ENCODE data around the gene CRYBG2. TPM values are rescaled to one million over a fixed set of nuclear protein-coding genes. Genes with fewer than 3 reads are reported as not detected.
"Not testable (repeated sequence)": the region's sequence is repeated elsewhere in the genome, so short reads cannot be mapped to it uniquely, and the experiment has no call there.

The CRYBG2 gene
- total RNA-seq, 1 donor from 2014 or later, result 2.8 TPM

DNA sequence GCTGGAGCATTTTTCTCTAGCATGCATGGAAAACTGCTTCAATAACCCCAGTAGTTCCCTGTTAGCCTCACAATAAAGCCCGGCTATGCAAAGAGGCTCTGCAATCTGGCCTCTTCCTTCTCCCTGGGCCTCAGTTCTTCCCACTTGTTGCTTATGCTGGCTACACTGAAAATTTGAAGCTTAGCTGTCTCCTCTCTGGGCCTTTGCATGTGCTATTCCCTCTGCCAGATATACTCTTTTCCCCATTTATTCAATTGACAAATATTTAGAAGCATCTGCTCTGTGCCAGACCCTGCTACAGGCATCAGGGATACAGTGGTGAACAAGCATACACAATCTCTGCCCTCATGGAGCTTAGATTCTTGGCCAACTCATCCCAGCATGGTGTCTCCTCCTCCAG is 15.3 kb downstream of the CRYBG2 start:
- DNase-seq (ENCODE audit: low read depth), result no peak
- no peak overlapping the region for H3K4me3 ChIP-seq (ENCODE audit: low read depth, low read length)
- TF ChIP-seq, protein P1, sequence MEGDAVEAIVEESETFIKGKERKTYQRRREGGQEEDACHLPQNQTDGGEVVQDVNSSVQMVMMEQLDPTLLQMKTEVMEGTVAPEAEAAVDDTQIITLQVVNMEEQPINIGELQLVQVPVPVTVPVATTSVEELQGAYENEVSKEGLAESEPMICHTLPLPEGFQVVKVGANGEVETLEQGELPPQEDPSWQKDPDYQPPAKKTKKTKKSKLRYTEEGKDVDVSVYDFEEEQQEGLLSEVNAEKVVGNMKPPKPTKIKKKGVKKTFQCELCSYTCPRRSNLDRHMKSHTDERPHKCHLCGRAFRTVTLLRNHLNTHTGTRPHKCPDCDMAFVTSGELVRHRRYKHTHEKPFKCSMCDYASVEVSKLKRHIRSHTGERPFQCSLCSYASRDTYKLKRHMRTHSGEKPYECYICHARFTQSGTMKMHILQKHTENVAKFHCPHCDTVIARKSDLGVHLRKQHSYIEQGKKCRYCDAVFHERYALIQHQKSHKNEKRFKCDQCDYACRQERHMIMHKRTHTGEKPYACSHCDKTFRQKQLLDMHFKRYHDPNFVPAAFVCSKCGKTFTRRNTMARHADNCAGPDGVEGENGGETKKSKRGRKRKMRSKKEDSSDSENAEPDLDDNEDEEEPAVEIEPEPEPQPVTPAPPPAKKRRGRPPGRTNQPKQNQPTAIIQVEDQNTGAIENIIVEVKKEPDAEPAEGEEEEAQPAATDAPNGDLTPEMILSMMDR (conservative IDR thresholded peaks at IDR 0.05; ENCODE audit: low read depth, low read length), result no peak

DNA sequence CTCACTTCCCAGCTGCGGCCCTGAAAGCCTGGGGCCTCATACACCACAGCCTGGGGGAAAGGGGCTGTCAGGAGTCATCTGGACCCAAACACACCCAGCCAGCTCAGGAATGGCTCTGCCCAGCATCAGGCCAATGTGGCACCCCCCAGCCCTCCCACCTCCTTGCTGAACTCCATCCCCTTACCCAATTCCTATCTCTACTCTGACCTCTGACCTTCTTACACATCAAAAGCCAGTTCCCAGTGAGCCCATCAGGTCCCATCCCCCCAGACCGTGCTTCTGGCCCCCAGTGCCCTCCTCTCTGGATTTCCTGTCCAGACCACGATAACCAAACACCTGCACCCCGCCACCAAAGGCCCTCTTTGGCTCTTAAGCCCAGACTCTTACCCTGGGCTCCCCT is 16.3 kb downstream of the CRYBG2 start:
- DNase-seq (ENCODE audit: low read depth), result no peak
- TF ChIP-seq, protein P1 (conservative IDR thresholded peaks at IDR 0.05; ENCODE audit: low read depth, low read length), result no peak
- no peak overlapping the region for H3K4me3 ChIP-seq (ENCODE audit: low read depth, low read length)

DNA sequence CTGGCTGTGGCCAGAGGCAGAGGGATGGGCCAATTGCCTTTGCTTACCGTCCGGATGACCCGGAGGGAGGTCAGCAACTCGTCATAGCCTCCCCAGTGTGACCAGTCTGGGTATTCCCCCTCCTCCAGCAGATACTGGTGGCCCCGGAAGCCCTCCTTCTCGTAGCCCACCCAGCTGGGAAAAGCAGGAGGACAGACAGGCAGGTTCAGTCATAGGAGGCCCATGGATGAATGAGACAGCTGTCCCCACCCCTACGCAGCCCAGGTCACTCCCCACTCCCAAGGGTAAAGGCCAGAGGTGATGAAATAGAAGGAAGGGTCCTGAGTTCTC is 16.8 kb downstream of the CRYBG2 start:
- DNase-seq (ENCODE audit: low read depth), result no peak
- no peak overlapping the region for H3K4me3 ChIP-seq (ENCODE audit: low read depth, low read length)
- TF ChIP-seq, protein P1 (conservative IDR thresholded peaks at IDR 0.05; ENCODE audit: low read depth, low read length), result no peak

DNA sequence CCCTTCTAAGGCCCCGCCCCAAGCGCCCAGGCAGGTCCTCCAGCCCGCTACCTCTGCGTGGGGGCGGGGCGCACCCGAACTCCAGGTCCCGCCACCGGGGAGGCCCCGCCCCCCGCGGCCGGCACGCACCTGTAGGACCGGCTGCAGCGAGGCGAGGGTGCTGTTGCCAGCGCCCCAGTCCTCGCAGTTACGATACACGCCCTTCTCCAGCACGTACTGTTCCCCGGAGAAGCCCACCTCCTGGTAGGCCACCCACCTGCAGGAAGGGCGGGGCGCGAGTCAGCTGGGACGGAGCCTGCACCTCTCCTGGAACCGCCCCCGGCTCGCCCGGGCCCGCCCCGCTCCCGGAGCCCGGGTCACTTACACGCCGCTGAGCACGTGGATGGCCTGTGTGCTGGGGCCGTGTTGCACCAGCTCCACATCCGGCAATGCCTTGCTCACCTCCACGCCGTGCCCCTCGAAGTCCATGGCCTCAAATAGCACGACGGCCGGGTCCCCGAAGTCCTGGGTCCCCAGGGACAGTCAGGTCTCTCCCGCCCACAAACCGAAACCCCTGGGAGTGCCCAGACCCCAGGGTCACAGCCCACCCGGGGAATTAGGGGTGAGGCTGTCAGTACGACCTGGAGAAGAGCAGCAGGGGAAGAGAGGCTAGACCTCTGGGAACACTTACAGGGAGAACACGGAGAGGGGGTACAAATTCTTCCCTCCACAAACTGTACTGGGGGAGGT is 17.3 kb downstream of the CRYBG2 start:
- peak overlapping the region; percentile 65 for H3K4me3 ChIP-seq (ENCODE audit: low read depth, low read length)
- no peak for DNase-seq (ENCODE audit: low read depth)
- TF ChIP-seq, protein P1 (conservative IDR thresholded peaks at IDR 0.05; ENCODE audit: low read depth, low read length), result no peak

DNA sequence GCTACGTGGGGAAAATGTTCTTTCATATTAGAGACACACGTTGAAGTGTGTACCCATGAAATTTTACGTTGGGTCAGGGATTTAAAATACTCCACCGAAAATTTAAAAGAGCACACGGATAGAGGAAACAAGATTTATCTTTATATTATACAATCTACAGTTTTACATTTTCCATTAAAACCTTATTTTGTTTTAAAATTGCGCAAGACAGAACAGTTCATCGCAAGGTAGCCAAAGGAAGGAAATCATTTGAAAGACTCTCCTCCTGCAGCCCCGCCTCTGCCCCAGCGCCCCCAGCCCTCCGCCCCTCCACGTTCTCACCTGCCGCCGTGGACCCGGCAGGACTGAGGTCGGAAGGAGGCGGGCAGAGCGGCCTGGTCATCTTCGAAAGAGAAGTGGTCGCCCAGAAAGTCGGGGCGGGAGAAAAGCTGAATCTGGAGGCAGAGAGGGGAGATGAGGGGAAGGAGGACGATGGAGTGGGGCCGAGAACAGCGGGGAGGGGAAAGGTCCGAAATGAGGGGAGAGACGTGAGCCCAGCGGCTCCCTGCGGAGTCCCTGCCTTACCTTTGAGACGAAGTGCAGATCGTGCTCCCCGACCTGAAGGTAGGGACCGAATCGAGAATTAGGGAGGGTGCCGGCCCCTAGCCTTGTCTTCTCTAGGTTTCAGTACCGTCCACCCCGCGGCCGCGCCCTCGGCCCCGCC is 18.0 kb downstream of the CRYBG2 start:
- TF ChIP-seq, protein P1 (conservative IDR thresholded peaks at IDR 0.05; ENCODE audit: low read depth, low read length), result no peak
- no peak for DNase-seq (ENCODE audit: low read depth)
- H3K4me3 ChIP-seq (ENCODE audit: low read depth, low read length), result peak overlapping the region; percentile 65

DNA sequence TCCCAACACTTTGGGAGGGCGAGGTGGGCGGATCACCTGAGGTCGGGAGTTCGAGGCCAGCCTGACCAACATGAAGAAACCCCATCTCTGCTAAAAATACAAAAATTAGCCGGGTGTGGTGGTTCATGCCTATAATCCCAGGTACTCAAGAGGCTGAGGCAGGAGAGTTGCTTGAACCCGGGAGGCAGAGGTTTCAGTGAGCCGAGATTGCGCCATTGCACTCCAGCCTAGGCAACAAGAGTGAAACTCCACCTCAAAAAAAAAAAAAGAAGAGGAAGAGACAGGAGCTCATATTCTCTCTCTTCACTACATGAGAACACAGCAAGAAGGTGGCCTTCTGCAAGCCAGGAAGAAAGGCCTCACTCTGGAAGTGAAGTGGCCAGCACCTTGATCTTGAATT is 20.6 kb downstream of the CRYBG2 start:
- not testable (repeated sequence) for DNase-seq (ENCODE audit: low read depth); H3K4me3 ChIP-seq (ENCODE audit: low read depth, low read length)

DNA sequence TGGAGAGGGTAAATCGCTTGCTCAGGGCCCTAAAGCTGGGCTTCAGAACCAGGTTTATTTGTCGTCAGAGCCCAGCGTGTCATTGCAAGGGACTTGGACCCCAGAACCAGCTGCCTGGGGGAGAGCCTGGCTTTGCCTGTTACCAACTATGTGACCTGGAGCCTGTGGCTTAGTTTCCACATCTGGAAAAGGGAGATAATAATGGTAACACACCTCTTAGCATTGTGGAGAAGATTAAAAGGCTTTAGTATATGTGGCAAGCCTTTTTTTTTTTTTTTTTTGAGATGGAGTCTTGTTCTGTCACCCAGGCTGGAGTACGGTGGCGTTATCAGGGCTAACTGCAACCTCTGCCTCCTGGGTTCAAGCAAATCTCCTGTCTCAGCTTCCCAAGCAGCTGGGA is 23.7 kb downstream of the CRYBG2 start:
- TF ChIP-seq, protein P1 (conservative IDR thresholded peaks at IDR 0.05; ENCODE audit: low read depth, low read length), result no peak
- H3K4me3 ChIP-seq (ENCODE audit: low read depth, low read length), result no peak overlapping the region
- no peak for DNase-seq (ENCODE audit: low read depth)

DNA sequence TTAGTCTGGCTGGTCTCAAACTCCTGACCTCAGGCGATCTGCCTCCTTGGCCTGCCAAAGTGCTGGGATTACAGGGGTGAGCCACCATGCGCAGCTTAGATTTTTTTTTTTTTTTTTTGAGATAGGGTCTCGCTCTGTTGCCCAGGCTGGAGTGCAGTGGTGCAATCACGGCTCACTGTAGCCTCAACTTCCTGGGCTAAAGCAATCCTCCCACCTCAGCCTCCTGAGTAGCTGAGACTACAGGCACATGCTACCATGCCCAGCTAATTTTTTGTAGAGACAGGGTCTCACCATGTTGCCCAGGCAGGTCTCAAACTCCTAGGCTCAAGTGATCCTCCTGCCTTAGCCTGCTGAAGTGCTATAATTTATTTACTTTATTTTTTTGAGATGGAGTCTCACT is 24.6 kb downstream of the CRYBG2 start:
- H3K4me3 ChIP-seq (ENCODE audit: low read depth, low read length); DNase-seq (ENCODE audit: low read depth): not testable (repeated sequence)
